Neuronal stem cell (in vitro differentiated cells): ENCODE measurements around the gene RAB11FIP2.

ENCODE experiments used
- DNase-seq: peaks from one replicate; pipeline ENCODE4 v3.0.0-alpha.2; 2013; ENCODE audit warnings: low spot score
- H2AFZ ChIP-seq: one replicate; pipeline ENCODE4 v1.6.1; 2013; ENCODE audit warnings: mild to moderate bottlenecking, low read length, inconsistent platforms
- H2AK5ac ChIP-seq: 2 replicates; pipeline ENCODE4 v1.6.1; 2013; ENCODE audit warnings: low read depth, mild to moderate bottlenecking, inconsistent platforms, low read length, moderate library complexity, mixed read lengths
- H2BK120ac ChIP-seq: 2 replicates; pipeline ENCODE4 v1.6.1; 2013; ENCODE audit warnings: low read depth, mild to moderate bottlenecking, inconsistent platforms, low read length, moderate library complexity, mixed read lengths
- H2BK12ac ChIP-seq: one replicate; pipeline ENCODE4 v1.6.1; 2013; ENCODE audit warnings: low read length, inconsistent platforms
- H2BK15ac ChIP-seq: 2 replicates; pipeline ENCODE4 v1.6.1; 2013; ENCODE audit warnings: mild to moderate bottlenecking, low read length, inconsistent platforms, mixed read lengths
- H2BK5ac ChIP-seq: one replicate; pipeline ENCODE4 v1.6.1; 2013; ENCODE audit warnings: inconsistent platforms, mild to moderate bottlenecking, low read length, moderate library complexity
- H3K14ac ChIP-seq: one replicate; pipeline ENCODE4 v1.6.1; 2013; ENCODE audit warnings: low read length, inconsistent platforms
- H3K18ac ChIP-seq: 2 replicates; pipeline ENCODE4 v1.6.1; 2013; ENCODE audit warnings: low read length, inconsistent platforms
- H3K23ac ChIP-seq: 2 replicates; pipeline ENCODE4 v1.6.1; 2013; ENCODE audit warnings: low read depth, mild to moderate bottlenecking, mixed read lengths, low read length, inconsistent platforms; ENCODE audit not compliant: poor library complexity
- H3K27ac ChIP-seq: replicated peaks from 3 replicates; pipeline ENCODE4 v1.5.1; 2013; ENCODE audit warnings: low read length, inconsistent platforms
- H3K27me3 ChIP-seq, 3 experiments: 2 replicates each; pipeline ENCODE4 v1.6.1; 2013; ENCODE audit warnings: low read length in 3 of 3, mild to moderate bottlenecking in 2 of 3, inconsistent platforms in 1 of 3, low read depth in 1 of 3, mixed read lengths in 1 of 3, moderate library complexity in 1 of 3; ENCODE audit not compliant: control insufficient read depth in 3 of 3, insufficient read depth in 3 of 3
- H3K36me3 ChIP-seq, 2 donors: replicated peaks in 1 of 2; 2 replicates each; pipeline ENCODE4 v1.6.1; 2013; ENCODE audit warnings: low read length in 2 of 2; ENCODE audit not compliant: control insufficient read depth in 2 of 2, insufficient read depth in 2 of 2
- H3K4ac ChIP-seq: 2 replicates; pipeline ENCODE4 v1.6.1; 2013; ENCODE audit warnings: inconsistent platforms, mild to moderate bottlenecking, low read length, moderate library complexity
- H3K4me1 ChIP-seq, 2 donors: 1 replicate in 1 of 2; 2 replicates in 1 of 2; pipeline ENCODE4 v1.6.1; 2013; ENCODE audit warnings: low read length in 2 of 2, low read depth in 1 of 2; ENCODE audit not compliant: control insufficient read depth in 2 of 2, insufficient read depth in 1 of 2
- H3K4me2 ChIP-seq: one replicate; pipeline ENCODE4 v1.6.1; 2013; ENCODE audit warnings: mild to moderate bottlenecking, low read length, inconsistent platforms; ENCODE audit not compliant: insufficient read depth, poor library complexity, severe bottlenecking
- H3K4me3 ChIP-seq, 2 donors: 2 replicates each; pipeline ENCODE4 v1.5.1; 2013; ENCODE audit warnings: low read length in 2 of 2, mild to moderate bottlenecking in 2 of 2, inconsistent platforms in 1 of 2, moderate library complexity in 1 of 2
- H3K79me1 ChIP-seq: one replicate; pipeline ENCODE4 v1.6.1; 2013; ENCODE audit warnings: low read depth, mild to moderate bottlenecking, inconsistent platforms, low read length, moderate library complexity
- H3K9ac ChIP-seq: one replicate; pipeline ENCODE4 v1.6.1; 2013; ENCODE audit warnings: mild to moderate bottlenecking, low read depth, low read length, inconsistent platforms; ENCODE audit not compliant: poor library complexity
- H3K9me3 ChIP-seq, 2 donors: replicated peaks in 1 of 2; 2 replicates each; pipeline versions ENCODE3 to v1.6.1; 2013; ENCODE audit warnings: low read length in 2 of 2, mild to moderate bottlenecking in 2 of 2, inconsistent platforms in 1 of 2, low read depth in 1 of 2, mixed read lengths in 1 of 2, moderate library complexity in 1 of 2; ENCODE audit not compliant: control insufficient read depth in 2 of 2, insufficient read depth in 1 of 2
- H4K8ac ChIP-seq: one replicate; pipeline ENCODE4 v1.6.1; 2013; ENCODE audit warnings: low read depth, mild to moderate bottlenecking, inconsistent platforms, low read length, moderate library complexity
- H4K91ac ChIP-seq: one replicate; pipeline ENCODE4 v1.6.1; 2013; ENCODE audit warnings: low read length, low read depth, mild to moderate bottlenecking, inconsistent platforms; ENCODE audit not compliant: poor library complexity
- WGBS, 2 donors: extraction: QIAGEN DNeasy Blood & Tissue Kit; methylation state at CpG; one replicate each; pipeline ENCODE4 v1.1.7; 2013; ENCODE audit warnings: missing lambda C conversion rate in 2 of 2, mixed read lengths in 1 of 2; ENCODE audit not compliant: insufficient read length in 2 of 2, insufficient replicate concordance in 1 of 2; ENCODE audit errors: extremely low coverage in 2 of 2; 5-methylcytosine and 5-hydroxymethylcytosine counted together

RAB11FIP2 gene

GRCh38 chr10:117989962-117990361 is 56.8 kb downstream of the RAB11FIP2 start:
- H3K4ac ChIP-seq: no peak overlapping the region
- H3K4me2 ChIP-seq: no peak overlapping the region
- peaks cover 0 to 6% of the 10 kb centered on the region in 2 donors for H3K4me1 ChIP-seq
- H4K8ac ChIP-seq: no peak overlapping the region
- no peak overlapping the region for H2BK12ac ChIP-seq
- H3K27me3 ChIP-seq: no peaks in the 10 kb centered on the region
- no peak for DNase-seq
- H2AFZ ChIP-seq: no peak overlapping the region
- no peak overlapping the region for H3K9ac ChIP-seq
- H2BK5ac ChIP-seq: no peak overlapping the region
- no peak overlapping the region for H3K18ac ChIP-seq
- no peaks in the 10 kb centered on the region for H3K79me1 ChIP-seq
- no peak overlapping the region for H2BK120ac ChIP-seq
- no peak overlapping the region for H2AK5ac ChIP-seq
- H3K27ac ChIP-seq: no peak overlapping the region
- WGBS, 2 donors: no CpG with 5 or more reads among the region's 4 CpGs
- no peaks in the 10 kb centered on the region for H3K9me3 ChIP-seq
- H4K91ac ChIP-seq: no peak overlapping the region
- no peaks in the 10 kb centered on the region for H3K36me3 ChIP-seq
- no peak overlapping the region for H3K23ac ChIP-seq
- no peak overlapping the region for H3K14ac ChIP-seq
- no peak overlapping the region for H2BK15ac ChIP-seq
- H3K4me3 ChIP-seq: no peak overlapping the region

- Histone ChIP-seq H3K4me3 (no peak overlapping the region), H3K9ac (no peak overlapping the region), H2BK12ac (no peak overlapping the region), H3K27ac (no peak overlapping the region), H3K9me3 (no peaks in the 10 kb centered on the region), H2BK15ac (no peak overlapping the region), H2AFZ (no peak overlapping the region), H2BK120ac (no peak overlapping the region), H3K36me3 (no peaks in the 10 kb centered on the region), H3K79me1 (no peaks in the 10 kb centered on the region), H2BK5ac (no peak overlapping the region), H3K14ac (no peak overlapping the region), H4K8ac (no peak overlapping the region), H3K27me3 (no peaks in the 10 kb centered on the region), H3K4me1 (peaks cover 0 to 6% of the 10 kb centered on the region in 2 donors), H3K18ac (no peak overlapping the region), H4K91ac (no peak overlapping the region), H3K4ac (no peak overlapping the region), H2AK5ac (no peak overlapping the region), H3K4me2 (no peak overlapping the region), H3K23ac (no peak overlapping the region)
- DNase-seq: no peak
- no CpG with 5 or more reads among the region's 3 CpGs for WGBS, 2 donors
Observed at GRCh38 chr10:117988814-117989213, 57.9 kb downstream of the RAB11FIP2 start.

- no peaks in the 10 kb centered on the region for H3K36me3 ChIP-seq
- H3K23ac ChIP-seq: no peak overlapping the region
- H3K9ac ChIP-seq: no peak overlapping the region
- H3K14ac ChIP-seq: no peak overlapping the region
- H4K91ac ChIP-seq: no peak overlapping the region
- no peak overlapping the region for H3K27ac ChIP-seq
- H2BK5ac ChIP-seq: no peak overlapping the region
- H3K27me3 ChIP-seq: no peaks in the 10 kb centered on the region
- H2AK5ac ChIP-seq: no peak overlapping the region
- peaks cover 0 to 4% of the 10 kb centered on the region in 2 donors for H3K4me1 ChIP-seq
- H2BK12ac ChIP-seq: no peak overlapping the region
- H3K79me1 ChIP-seq: no peaks in the 10 kb centered on the region
- no peak overlapping the region for H4K8ac ChIP-seq
- no peak overlapping the region for H3K4me3 ChIP-seq
- no peak overlapping the region for H2BK15ac ChIP-seq
- H3K18ac ChIP-seq: no peak overlapping the region
- H3K4ac ChIP-seq: no peak overlapping the region
- no peak overlapping the region for H2BK120ac ChIP-seq
- H3K9me3 ChIP-seq: no peaks in the 10 kb centered on the region
- no peak overlapping the region for H3K4me2 ChIP-seq
- no peak overlapping the region for H2AFZ ChIP-seq
- DNase-seq: no peak
Observed at GRCh38 chr10:117987244-117987909, 59.4 kb downstream of the RAB11FIP2 start.

- Histone ChIP-seq H3K4ac (no peak overlapping the region), H2AK5ac (no peak overlapping the region), H3K18ac (no peak overlapping the region), H3K4me1 (no peaks in the 10 kb centered on the region), H3K36me3 (no peaks in the 10 kb centered on the region), H3K4me3 (no peak overlapping the region), H2BK120ac (no peak overlapping the region), H2BK12ac (no peak overlapping the region), H3K4me2 (no peak overlapping the region), H3K23ac (no peak overlapping the region), H3K9me3 (no peaks in the 10 kb centered on the region), H2BK5ac (no peak overlapping the region), H3K9ac (no peak overlapping the region), H3K27ac (no peak overlapping the region), H3K27me3 (no peaks in the 10 kb centered on the region), H4K91ac (no peak overlapping the region), H4K8ac (no peak overlapping the region), H2AFZ (no peak overlapping the region), H3K14ac (no peak overlapping the region), H2BK15ac (no peak overlapping the region), H3K79me1 (no peaks in the 10 kb centered on the region)
- no CpG with 5 or more reads among the region's 2 CpGs for WGBS, 2 donors
- no peak for DNase-seq
Observed at GRCh38 chr10:117983961-117984360, 62.8 kb downstream of the RAB11FIP2 start.
